22Rv1 (cell line): Measurements from ENCODE around the gene IVL.
A peak's percentile ranks its signal among the peaks of the same experiment; 100 is the strongest.

Source experiments
- H3K27ac ChIP-seq: fragments of 450-650 bp; 2 replicates; pipeline ENCODE4 v1.5.1; 2017
- CTCF ChIP-seq: fragments of 450-650 bp; IDR thresholded peaks from 2 replicates; pipeline ENCODE4 v1.5.1; 2017; ENCODE audit warnings: mild to moderate bottlenecking
- ZFX ChIP-seq: fragments of 450-650 bp; IDR thresholded peaks from 2 replicates; pipeline ENCODE4 v1.6.1; 2017; ENCODE audit warnings: antibody characterized with exemption, borderline replicate concordance

IVL gene

GRCh38 chr1:152869808-152870419 is 38.4 kb upstream of the IVL start:
- TF ChIP-seq ZFX (no peak), CTCF (peak; percentile 98)
- no peak overlapping the region for H3K27ac ChIP-seq

- no peak for TF ChIP-seq ZFX
- TF ChIP-seq CTCF: peak; percentile 94
- no peak overlapping the region for H3K27ac ChIP-seq
Measured at GRCh38 chr1:152870831-152871730, 37.3 kb upstream of the IVL start.

- H3K27ac ChIP-seq: no peak overlapping the region
- TF ChIP-seq CTCF (no peak), ZFX (no peak)
Measured at GRCh38 chr1:152871731-152872126, 36.6 kb upstream of the IVL start.

GRCh38 chr1:152873495-152873894 is 34.9 kb upstream of the IVL start:
- TF ChIP-seq CTCF (no peak), ZFX (no peak)
- no peak overlapping the region for H3K27ac ChIP-seq

GRCh38 chr1:152876827-152877226 is 31.5 kb upstream of the IVL start:
- H3K27ac ChIP-seq: no peak overlapping the region
- TF ChIP-seq CTCF: no peak
- no peak for TF ChIP-seq ZFX

- peak; percentile 71 for TF ChIP-seq CTCF
- no peak for TF ChIP-seq ZFX
- no peak within 1 kb of the TSS for H3K27ac ChIP-seq
Measured at GRCh38 chr1:152878042-152878441, 30.3 kb upstream of the IVL start, which contains the start of gene SMCP. SMCP (plus strand) TSS chr1:152878322; CDS start chr1:152884423, 6,101 bp downstream.
